SHP77 treated with DMSO at 0.1 percent for 48 hours (cell line): ENCODE measurements around the gene TDRKH.

Source experiments
- DNase-seq: peaks from one replicate; lab custom pipeline; 2025; lab: John Stamatoyannopoulos, UW

Gene TDRKH

GRCh38 chr1:151790071-151790939, at the start of gene TDRKH:
Gene TDRKH, minus strand, starts transcription at chr1:151790500. Its CDS starts 7,478 bp downstream, at chr1:151783022.
- peak; percentile 100 for DNase-seq

- peak; percentile 41 for DNase-seq
Measured at GRCh38 chr1:151839457-151840403, 49.4 kb upstream of the TDRKH start, which contains the start of gene C2CD4D. Gene C2CD4D, minus strand, starts transcription at chr1:151839820. Its CDS starts 831 bp downstream, at chr1:151838989.

GRCh38 chr1:151839082-151839412, 48.7 kb upstream of the TDRKH start:
- no peak for DNase-seq

- no peak for DNase-seq
Measured at GRCh38 chr1:151838222-151839081, 48.2 kb upstream of the TDRKH start.

GRCh38 chr1:151837884-151838221, 47.6 kb upstream of the TDRKH start:
- no peak for DNase-seq

DNA sequence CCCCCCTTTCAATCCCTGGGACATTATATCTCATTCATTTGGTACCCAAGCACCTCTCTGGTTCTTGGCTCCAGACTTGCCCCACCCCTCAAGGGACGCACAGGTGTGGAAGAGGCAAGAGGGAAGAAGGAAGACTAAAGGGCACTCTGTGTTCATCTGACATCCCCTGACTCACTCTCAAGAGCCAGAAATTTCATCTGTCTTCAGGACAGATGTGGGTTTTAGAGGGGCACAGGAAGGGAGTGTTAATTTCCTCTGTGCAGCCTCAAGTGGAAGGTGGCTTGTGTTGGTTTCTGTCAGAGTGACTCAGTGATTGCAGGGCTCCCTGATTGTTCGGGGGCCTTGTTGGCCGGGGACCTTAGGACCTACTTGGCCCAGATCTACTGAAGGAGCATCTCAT, 46.9 kb upstream of the TDRKH start:
- DNase-seq: no peak

GRCh38 chr1:151835596-151835995, 45.3 kb upstream of the TDRKH start:
- no peak for DNase-seq

DNA sequence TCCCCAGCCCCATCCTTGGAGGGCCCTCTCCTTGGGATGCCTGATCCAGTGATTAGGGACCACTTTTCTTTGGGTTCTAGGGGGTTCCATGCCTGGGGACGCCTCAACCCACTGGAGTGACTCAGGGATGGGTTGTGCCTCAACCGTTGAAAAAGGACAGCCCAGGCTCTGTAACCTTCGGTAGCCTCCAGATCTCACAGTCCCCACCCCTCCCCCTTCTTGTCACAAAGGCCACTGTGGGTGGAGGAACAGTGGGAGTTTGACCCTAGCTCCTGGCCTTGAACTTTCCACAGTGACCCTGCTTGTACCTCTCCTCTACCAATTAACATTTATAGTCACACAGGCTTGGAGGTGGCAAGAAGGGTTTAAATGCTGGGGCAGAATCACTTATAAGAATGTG, 43.9 kb upstream of the TDRKH start:
- DNase-seq: no peak

DNA sequence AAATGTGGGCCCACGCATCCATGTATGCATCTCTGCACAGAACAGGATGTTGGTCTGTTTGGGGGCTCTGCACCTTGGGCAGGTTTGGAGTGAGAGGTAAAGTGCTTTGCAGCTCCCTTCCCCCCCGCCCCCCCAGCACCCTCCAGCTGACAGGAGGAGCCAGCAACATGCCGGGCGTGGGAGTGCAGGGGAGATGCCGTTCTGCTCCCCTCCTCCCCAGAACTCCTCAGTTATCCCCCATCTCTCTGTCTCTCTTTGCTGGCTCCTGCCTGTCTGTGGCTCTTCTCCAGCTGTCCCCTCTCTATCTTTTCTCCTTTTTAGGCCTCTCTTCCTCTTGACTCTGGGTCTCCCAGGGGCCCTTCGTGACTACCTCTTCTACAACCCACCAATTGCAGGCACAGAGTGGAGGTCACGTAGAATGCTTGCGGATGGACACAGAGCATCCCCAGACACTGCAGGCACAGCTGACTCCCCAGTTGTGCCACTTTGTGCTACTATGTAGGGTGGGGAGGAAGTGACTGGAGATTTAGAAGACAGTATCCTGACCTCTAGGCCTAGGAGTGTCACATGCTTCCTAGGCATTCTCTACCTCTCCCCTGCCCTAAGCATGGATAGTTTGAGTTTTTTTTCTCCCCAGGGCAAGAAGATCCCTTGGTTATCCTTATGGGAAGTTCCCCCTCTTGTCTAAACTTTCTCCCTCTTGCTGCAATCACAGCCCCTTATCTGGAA, 43.0 kb upstream of the TDRKH start:
- DNase-seq: no peak

- peak; percentile 94 for DNase-seq
Measured at GRCh38 chr1:151832318-151832980, 42.1 kb upstream of the TDRKH start.

GRCh38 chr1:151831605-151832004, 41.3 kb upstream of the TDRKH start, which contains the start of gene RORC:
Gene RORC, minus strand, starts transcription at chr1:151831802. Its CDS starts 38 bp downstream, at chr1:151831764.
- DNase-seq: peak; percentile 73

- no peak for DNase-seq
Measured at GRCh38 chr1:151831256-151831591, 40.9 kb upstream of the TDRKH start.

GRCh38 chr1:151830055-151830454, 39.8 kb upstream of the TDRKH start:
- DNase-seq: no peak

DNA sequence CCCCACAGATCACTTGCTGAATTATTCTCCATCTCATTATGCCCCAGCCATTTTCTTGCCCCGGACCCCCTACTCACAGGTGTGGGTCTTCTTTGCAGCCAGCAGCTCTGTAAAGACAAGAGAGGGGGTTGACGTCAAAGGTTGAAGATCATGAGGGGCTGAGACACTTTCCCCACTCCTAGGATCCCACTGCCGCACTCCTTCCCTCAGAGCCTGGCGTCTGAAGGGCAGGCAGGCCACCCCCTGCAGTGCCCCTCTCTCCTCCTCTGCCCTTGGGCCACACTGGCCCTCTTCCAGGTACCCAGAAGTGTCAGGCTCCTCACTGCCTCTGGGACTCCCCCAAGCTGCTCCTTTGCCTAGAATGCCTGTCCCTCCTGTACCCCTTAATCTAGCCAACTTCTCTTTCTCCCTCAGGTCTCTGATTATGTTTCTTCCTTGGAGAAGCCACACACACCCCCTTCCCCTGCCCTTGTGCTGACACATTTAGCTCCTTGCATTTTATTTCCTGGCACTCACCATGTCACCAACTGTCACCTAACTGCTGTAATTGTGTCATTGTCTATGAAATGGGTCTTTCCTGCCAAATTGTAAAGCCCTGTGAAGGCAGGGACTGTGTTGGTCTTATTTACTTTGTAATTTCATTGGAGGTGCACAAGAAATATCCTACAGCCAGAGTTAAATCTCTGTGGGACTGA, 39.2 kb upstream of the TDRKH start:
- no peak for DNase-seq

- no peak for DNase-seq
Measured at GRCh38 chr1:151828921-151829320, 38.6 kb upstream of the TDRKH start.

DNA sequence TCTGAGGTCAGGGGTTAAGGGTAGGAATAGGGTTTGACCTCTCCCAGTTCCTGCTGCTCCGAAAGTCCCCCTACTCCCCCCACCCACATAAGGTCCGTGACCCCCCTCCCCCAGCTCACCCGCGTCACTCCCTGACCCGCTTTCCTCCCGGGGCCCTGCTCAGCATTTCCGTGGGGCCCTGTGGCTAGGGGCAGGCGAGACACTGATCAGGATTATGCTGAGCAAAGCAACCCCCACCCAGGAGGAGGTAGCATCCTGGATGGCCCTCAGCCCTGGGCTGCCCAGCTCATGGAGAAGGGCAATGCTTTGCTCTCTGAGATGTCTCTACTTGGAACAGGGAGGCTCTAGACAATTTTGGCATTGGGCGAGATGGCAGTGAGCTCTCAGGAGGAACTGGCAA, 37.6 kb upstream of the TDRKH start:
- no peak for DNase-seq

DNA sequence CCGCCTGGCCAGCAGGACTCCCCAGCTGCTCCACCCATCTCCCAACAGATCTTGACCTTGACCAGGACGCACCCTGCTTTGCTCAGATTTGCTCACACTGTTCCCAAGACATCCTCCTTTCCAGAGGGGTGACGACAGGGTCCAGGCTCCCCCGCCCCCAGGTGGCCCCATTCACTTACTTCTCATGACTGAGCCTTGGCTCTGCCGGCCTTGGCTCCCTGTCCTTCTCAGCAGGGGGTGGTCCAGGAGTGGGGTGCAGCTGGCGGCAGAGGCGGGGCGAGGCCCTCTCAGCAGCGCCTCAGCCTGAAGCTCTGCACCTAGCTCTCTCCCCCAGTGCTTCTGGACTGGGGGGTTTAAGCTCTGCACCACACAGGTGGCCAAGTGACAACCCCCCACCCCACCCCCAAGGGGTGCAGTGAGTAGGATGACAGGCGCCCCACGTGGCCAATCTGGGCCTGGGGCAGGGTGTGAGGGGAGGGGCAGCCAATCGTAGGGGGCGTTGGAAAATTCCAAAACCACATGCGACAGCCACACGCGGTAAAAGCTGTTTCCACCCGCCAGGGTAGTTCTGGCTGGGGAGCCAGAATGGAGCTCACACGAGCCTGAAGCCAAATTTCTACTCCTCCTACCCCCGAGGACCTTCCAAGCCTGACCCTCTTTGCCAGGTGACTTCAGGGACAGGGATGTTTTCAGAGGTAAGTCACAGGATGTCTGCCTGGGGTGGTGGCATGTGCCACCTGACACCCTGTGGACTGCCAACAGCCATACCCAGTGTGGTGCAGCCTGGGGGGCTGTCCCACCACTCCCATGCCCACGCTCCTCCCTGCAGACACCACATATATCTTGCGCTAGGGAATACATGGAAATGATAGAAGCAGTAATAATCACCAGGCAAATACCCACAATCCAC, 35.7 kb upstream of the TDRKH start:
- no peak for DNase-seq

DNA sequence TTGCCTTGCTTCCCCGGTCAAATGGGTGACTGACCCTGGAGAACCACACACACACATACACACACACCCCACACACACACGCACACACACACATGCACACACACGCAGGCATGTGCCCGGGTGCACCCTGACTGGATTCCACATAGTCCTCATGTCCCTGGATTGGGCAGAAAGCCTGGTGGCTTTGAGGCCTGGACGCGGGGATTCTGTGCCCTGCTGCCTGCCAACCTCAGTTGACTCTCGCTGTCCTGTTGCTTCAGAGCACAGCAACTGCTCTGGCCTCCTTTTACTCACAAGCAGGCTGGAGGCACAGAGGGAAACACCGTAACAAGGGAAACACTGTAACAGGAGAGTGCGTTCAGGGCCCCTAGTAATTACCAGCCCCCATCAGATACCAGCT, 34.9 kb upstream of the TDRKH start:
- no peak for DNase-seq

DNA sequence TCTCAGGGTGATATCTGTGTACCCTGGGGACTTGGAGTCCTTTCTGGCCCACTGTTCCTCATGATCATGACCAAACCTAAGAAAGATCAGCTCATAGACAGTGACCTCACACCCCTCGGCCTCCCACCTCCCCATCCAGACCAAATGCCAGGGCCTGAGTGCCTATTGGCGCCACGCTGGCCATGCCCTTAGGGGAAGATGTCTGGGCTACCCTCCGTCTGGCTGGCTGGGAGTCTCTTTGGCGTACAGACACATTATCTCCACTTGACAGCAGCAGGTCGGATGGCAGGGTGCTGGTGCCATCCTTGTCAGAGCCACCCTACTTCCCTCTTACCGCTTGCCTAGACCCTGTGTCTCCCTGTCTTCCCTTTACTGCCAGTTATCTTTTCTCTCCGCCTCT, 32.9 kb upstream of the TDRKH start:
- DNase-seq: no peak
